Measurements from ENCODE around the gene THBD. TPM values are rescaled to one million over a fixed set of nuclear protein-coding genes. Genes with fewer than 3 reads are reported as not detected.

THBD gene
- total RNA-seq, 1 experiment from 2014 or later, result 0.26 TPM

DNA sequence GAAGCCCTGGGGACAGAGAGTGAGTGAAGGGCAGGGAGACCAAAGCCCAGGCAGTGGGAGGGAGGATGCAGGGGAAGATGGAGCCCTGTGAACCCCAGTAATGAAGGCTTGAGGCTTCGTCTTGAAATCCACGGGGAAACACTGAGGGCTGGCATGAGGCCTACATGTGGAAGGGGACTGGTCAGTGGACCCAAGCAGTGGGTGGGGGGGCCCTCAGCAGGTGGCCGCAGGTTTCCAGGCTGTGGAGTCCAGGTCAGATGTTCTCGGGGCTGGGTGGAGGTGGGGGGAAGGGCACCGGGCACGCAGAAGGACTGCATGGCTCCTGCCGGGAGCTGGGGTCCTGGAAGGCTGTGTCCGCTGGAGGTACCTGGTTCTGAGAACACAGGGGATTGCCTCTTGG is 39.4 kb upstream of the THBD start:
- H3K4me3 ChIP-seq (ENCODE audit: low read depth in 2 of 2, low read length in 2 of 2), result no peak overlapping the region
- no peaks in the 10 kb centered on the region for H3K36me3 ChIP-seq (ENCODE audit: control insufficient read depth, insufficient read depth, low read length)
- ChIA-PET POLR2A (no interaction called here), CTCF (no interaction called here)
- intact Hi-C loops (cut with micrococcal nuclease; ENCODE audit: unreplicated experiment), result no loop called here
- ATAC-seq (no peak), DNase-seq (ENCODE audit: low read depth, low spot score) (no peak)
- in situ Hi-C loops (cut with HindIII; ENCODE audit: low pct_unique_long_range_greater_than_20kb, low sequenced_read_pairs), result no loop called here
- H3K27me3 ChIP-seq (ENCODE audit: control insufficient read depth, insufficient read depth, low read length), result peaks cover 9% of the 10 kb centered on the region; the same call in 1 of the 2 replicates
- no peaks in the 10 kb centered on the region for H3K9me3 ChIP-seq (ENCODE audit: control insufficient read depth, insufficient read depth, low read depth, low read length)
- H3K27ac ChIP-seq (ENCODE audit: low read length), result no peak overlapping the region
- no peaks in the 10 kb centered on the region for H3K4me1 ChIP-seq (ENCODE audit: control insufficient read depth, insufficient read depth, low read length)
- no peak for TF ChIP-seq CTCF (IDR thresholded peaks at IDR 0.05)
- no peak for TF ChIP-seq TCF7L2 (IDR thresholded peaks at IDR 0.05; ENCODE audit: low read depth, low read length)
- no peak for TF ChIP-seq REST (IDR thresholded peaks at IDR 0.05; ENCODE audit: insufficient read depth in 1 of 2, low read depth in 2 of 2, low read length in 1 of 2)
- TF ChIP-seq SIN3A (IDR thresholded peaks at IDR 0.05; ENCODE audit: borderline replicate concordance, insufficient read depth, low read depth, low read length), result no peak
- no peak for TF ChIP-seq POLR2AphosphoS5 (IDR thresholded peaks at IDR 0.05; ENCODE audit: low read depth, low read length)
- no TSS peak for BruUV-seq (replicated peaks)

DNA sequence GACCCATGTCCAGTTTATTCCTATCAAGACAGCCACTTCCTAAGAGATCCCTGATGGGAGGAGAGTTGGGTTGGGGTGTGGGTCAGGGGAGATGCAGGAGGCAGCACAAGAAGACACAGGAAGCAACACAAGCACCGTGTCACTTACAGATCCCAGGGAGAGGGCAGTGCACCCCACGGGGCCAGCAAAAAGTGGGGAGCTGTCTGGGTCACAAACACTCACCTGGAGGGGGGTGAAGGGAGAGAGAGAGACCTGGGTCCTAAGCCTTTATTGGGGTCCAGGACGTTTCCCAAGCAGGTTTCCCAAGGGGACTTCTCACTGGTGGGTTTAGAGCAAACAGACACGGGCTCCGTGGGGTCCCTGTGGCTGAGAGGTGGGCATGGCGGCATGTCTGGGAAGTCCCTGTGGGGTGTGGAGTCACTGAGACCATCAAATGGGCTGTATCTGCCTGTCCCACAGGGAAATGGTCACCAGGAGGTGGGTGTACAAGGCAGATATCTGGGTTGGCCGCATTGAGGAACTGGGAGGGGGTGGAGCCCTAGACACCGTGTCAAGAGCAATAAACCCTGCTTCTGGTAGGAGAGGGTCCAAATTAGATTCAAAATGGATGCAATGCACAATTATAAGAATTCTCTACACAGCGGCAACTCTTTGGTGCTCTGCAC is 38.2 kb upstream of the THBD start:
- POLR2A ChIA-PET, result no interaction called here
- no peak for ATAC-seq
- in situ Hi-C loops (cut with HindIII; ENCODE audit: low pct_unique_long_range_greater_than_20kb, low sequenced_read_pairs), result no loop called here

More for the DNA sequence above, 38.2 kb upstream of the THBD start:
- BruUV-seq (replicated peaks), result no TSS peak
- H3K27ac ChIP-seq (ENCODE audit: low read length), result no peak overlapping the region
- no peak overlapping the region for H3K4me3 ChIP-seq (ENCODE audit: low read depth in 2 of 2, low read length in 2 of 2)
- H3K9me3 ChIP-seq (ENCODE audit: control insufficient read depth, insufficient read depth, low read depth, low read length), result no peaks in the 10 kb centered on the region
- peaks cover 4% of the 10 kb centered on the region; the same call in 1 of the 2 replicates for H3K27me3 ChIP-seq (ENCODE audit: control insufficient read depth, insufficient read depth, low read length)
- intact Hi-C loops (cut with micrococcal nuclease; ENCODE audit: unreplicated experiment), result no loop called here
- no peaks in the 10 kb centered on the region for H3K4me1 ChIP-seq (ENCODE audit: control insufficient read depth, insufficient read depth, low read length)
- no peaks in the 10 kb centered on the region for H3K36me3 ChIP-seq (ENCODE audit: control insufficient read depth, insufficient read depth, low read length)
- CTCF ChIA-PET, result no interaction called here
- TF ChIP-seq POLR2AphosphoS5 (IDR thresholded peaks at IDR 0.05; ENCODE audit: low read depth, low read length) (no peak), SIN3A (IDR thresholded peaks at IDR 0.05; ENCODE audit: borderline replicate concordance, insufficient read depth, low read depth, low read length) (no peak), CTCF (IDR thresholded peaks at IDR 0.05) (no peak), REST (IDR thresholded peaks at IDR 0.05; ENCODE audit: insufficient read depth in 1 of 2, low read depth in 2 of 2, low read length in 1 of 2) (no peak), TCF7L2 (IDR thresholded peaks at IDR 0.05; ENCODE audit: low read depth, low read length) (no peak)
- DNase-seq (ENCODE audit: low read depth, low spot score), result no peak
